ENCODE measurements around the gene CARD11.

- TF ChIP-seq SIN3A (IDR thresholded peaks at IDR 0.05; ENCODE audit: borderline replicate concordance, low read depth, low read length) (no peak), CTCF (IDR thresholded peaks at IDR 0.05) (no peak), FOXJ3 (CRISPR knock-in tag; IDR thresholded peaks at IDR 0.05) (no peak), RAD21 (IDR thresholded peaks at IDR 0.05; ENCODE audit: low read length) (no peak), USF1 (IDR thresholded peaks at IDR 0.05; ENCODE audit: borderline replicate concordance, low read depth) (no peak), ELF1 (IDR thresholded peaks at IDR 0.05) (no peak), RXRA (IDR thresholded peaks at IDR 0.05; ENCODE audit: borderline replicate concordance, low read depth) (no peak), RFX5 (IDR thresholded peaks at IDR 0.05; ENCODE audit: low read length) (no peak)
Measured at GRCh38 chr7:2927592-2927991, 116.1 kb downstream of the CARD11 start.

All from SK-N-SH (cell line).